Endothelial cell of umbilical vein (primary cell): Measurements from ENCODE around the gene HMCN1.

Source experiments
- CTCF ChIP-seq, 2 donors: IDR thresholded peaks; 1 replicate in 1 of 2; 2 replicates in 1 of 2; pipeline ENCODE4 v1.5.1; 2011; ENCODE audit warnings: low read length in 2 of 2, mild to moderate bottlenecking in 2 of 2, moderate library complexity in 2 of 2, control low read depth in 1 of 2, inconsistent platforms in 1 of 2, low read depth in 1 of 2; ENCODE audit not compliant: insufficient read depth in 1 of 2; ENCODE audit errors: extremely low read depth in 1 of 2
- EZH2 ChIP-seq: IDR thresholded peaks from 2 replicates; pipeline ENCODE4 v1.6.1; 2012; ENCODE audit warnings: borderline replicate concordance, low read depth, mild to moderate bottlenecking, moderate library complexity, low read length, inconsistent platforms; ENCODE audit not compliant: severe bottlenecking
- FOS ChIP-seq: IDR thresholded peaks from 2 replicates; pipeline ENCODE4 v1.6.1; 2011; ENCODE audit warnings: mild to moderate bottlenecking, low read length, moderate library complexity, borderline replicate concordance; ENCODE audit not compliant: insufficient read depth
- MAX ChIP-seq: IDR thresholded peaks from 2 replicates; pipeline ENCODE4 v1.6.1; 2011; ENCODE audit not compliant: insufficient read depth, insufficient read length
- POLR2A ChIP-seq: IDR thresholded peaks from 2 replicates; pipeline ENCODE4 v1.6.1; 2012; ENCODE audit warnings: low read depth, mild to moderate bottlenecking, control low read depth, low read length
- POLR2AphosphoS5 ChIP-seq: IDR thresholded peaks from 2 replicates; pipeline ENCODE4 v1.6.1; 2012; ENCODE audit warnings: low read depth, mild to moderate bottlenecking, control low read depth, low read length, moderate library complexity; ENCODE audit not compliant: insufficient read depth

- no peak for TF ChIP-seq POLR2A
- no peak for TF ChIP-seq POLR2AphosphoS5
- TF ChIP-seq CTCF (IDR thresholded peaks at IDR 0.05; ENCODE audit: extremely low read depth in 1 of 2, insufficient read depth in 1 of 2, low read depth in 1 of 2, low read length in 2 of 2) = no peak
- no peak for TF ChIP-seq EZH2
- no peak for TF ChIP-seq FOS
- TF ChIP-seq MAX = no peak
Observed at GRCh38 chr1:185860859-185861258, 126.7 kb downstream of the HMCN1 start.
